ENCODE data around the gene CPN2.
A peak's percentile ranks its signal among the peaks of the same experiment; 100 is the strongest.

The CPN2 gene

GRCh38 chr3:194373028-194373427, 21.9 kb upstream of the CPN2 start:
- no peak overlapping the region for H3K4me3 ChIP-seq (ENCODE audit: low read depth, low read length)
- TF ChIP-seq, protein P1, sequence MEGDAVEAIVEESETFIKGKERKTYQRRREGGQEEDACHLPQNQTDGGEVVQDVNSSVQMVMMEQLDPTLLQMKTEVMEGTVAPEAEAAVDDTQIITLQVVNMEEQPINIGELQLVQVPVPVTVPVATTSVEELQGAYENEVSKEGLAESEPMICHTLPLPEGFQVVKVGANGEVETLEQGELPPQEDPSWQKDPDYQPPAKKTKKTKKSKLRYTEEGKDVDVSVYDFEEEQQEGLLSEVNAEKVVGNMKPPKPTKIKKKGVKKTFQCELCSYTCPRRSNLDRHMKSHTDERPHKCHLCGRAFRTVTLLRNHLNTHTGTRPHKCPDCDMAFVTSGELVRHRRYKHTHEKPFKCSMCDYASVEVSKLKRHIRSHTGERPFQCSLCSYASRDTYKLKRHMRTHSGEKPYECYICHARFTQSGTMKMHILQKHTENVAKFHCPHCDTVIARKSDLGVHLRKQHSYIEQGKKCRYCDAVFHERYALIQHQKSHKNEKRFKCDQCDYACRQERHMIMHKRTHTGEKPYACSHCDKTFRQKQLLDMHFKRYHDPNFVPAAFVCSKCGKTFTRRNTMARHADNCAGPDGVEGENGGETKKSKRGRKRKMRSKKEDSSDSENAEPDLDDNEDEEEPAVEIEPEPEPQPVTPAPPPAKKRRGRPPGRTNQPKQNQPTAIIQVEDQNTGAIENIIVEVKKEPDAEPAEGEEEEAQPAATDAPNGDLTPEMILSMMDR (IDR thresholded peaks at IDR 0.05; ENCODE audit: insufficient read depth, low read length, missing control alignments): no peak
- ChIA-PET CTCF (no interaction called here), POLR2A (no interaction called here)
- DNase-seq (ENCODE audit: low read depth, low spot score): no peak

DNA sequence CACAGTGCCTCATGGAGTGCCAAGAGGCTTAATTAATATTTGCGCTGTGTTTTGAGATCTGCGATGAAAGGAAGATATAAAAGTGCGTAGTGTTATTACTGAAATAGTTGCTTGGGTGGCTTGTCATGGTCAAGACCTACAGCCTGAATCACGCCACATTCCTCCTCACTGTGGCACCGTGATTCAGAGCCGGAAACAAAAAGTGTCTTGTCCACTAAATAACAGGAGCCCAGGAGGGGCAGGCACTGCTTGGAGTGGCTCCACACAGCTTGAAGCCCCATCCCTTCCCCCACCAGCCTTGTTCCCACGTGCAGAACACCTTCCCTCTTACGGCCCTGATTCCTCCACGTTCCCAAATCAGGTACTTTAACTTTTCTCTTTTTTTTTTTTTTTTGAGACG, 19.6 kb upstream of the CPN2 start:
- ChIA-PET POLR2A (no interaction called here), CTCF (interaction anchor here (2.5 kb wide), 1 partner anchor 37 kb away, joined by 11 read pairs; no protein-coding TSS in a partner anchor)
- H3K4me3 ChIP-seq (ENCODE audit: low read depth, low read length): no peak overlapping the region
- TF ChIP-seq, protein P1 (IDR thresholded peaks at IDR 0.05; ENCODE audit: insufficient read depth, low read length, missing control alignments): no peak
- no peak for DNase-seq (ENCODE audit: low read depth, low spot score)

DNA sequence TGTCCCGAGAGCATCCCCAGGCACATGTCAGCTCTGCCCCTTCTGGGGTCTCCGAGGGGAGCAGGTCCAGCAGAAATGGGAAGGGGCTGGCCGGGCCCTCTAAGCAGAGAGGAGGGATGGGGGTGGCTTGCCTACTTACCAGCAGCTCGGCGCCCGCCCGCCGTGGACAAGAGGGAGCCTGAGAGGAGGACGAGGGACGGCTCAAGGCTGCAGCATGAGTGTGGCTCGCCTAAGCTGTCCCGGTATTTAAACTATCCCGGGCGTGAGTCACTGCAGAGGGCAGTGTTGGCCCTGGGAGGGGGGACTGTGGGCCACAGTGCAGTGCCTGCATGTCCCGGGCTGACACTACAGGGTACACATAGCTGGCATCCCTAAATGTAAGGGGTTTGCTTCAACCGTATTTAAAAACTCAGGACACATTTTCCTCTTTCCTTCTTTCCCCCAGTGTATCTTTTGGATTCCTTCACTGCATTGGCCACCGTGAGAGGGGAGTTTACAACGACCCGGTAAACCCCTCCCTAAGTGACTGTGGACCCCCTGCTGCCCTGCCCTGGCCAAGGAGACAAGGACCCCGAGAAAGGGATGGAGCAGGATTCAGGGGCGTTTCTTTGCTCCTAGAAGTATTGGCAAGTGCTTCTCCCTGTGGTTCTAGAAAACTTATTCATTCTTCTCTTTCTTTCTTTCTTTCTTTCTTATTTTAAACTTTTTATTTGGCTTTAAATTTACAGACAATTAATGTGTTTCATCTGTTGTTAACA, 18.6 kb upstream of the CPN2 start, which contains the start of gene LRRC15:
LRRC15 (minus strand) TSS at position 222 of the 758 bp plus-strand sequence. CDS start 8,700 bp downstream, outside the sequence.
- ChIA-PET CTCF (interaction anchor here (1.3 to 17.5 kb wide), 5 partner anchors 19 to 36 kb away, joined by 3 to 274 read pairs (median 4); no protein-coding TSS in a partner anchor), POLR2A (interaction anchor here (1.2 to 1.9 kb wide), 2 partner anchors 19 to 23 kb away, joined by 3 to 4 read pairs; no protein-coding TSS in a partner anchor)
- TF ChIP-seq, protein P1 (IDR thresholded peaks at IDR 0.05; ENCODE audit: insufficient read depth, low read length, missing control alignments): peak; percentile 3
- DNase-seq (ENCODE audit: low read depth, low spot score): no peak
- H3K4me3 ChIP-seq (ENCODE audit: low read depth, low read length): peak within 1 kb of the TSS; percentile 23

GRCh38 chr3:194368918-194369317, 17.8 kb upstream of the CPN2 start:
- H3K4me3 ChIP-seq (ENCODE audit: low read depth, low read length): peak overlapping the region; percentile 23
- DNase-seq (ENCODE audit: low read depth, low spot score): no peak
- TF ChIP-seq, protein P1 (IDR thresholded peaks at IDR 0.05; ENCODE audit: insufficient read depth, low read length, missing control alignments): no peak
- POLR2A ChIA-PET: interaction anchor here (1.2 to 1.9 kb wide), 2 partner anchors 19 to 22 kb away, joined by 3 to 4 read pairs; no protein-coding TSS in a partner anchor
- CTCF ChIA-PET: interaction anchor here (0.6 to 17.5 kb wide), 7 partner anchors 19 to 54 kb away, joined by 3 to 274 read pairs (median 4); no protein-coding TSS in a partner anchor

- no peak for DNase-seq (ENCODE audit: low read depth, low spot score)
- TF ChIP-seq, protein P1 (IDR thresholded peaks at IDR 0.05; ENCODE audit: insufficient read depth, low read length, missing control alignments): no peak
- ChIA-PET CTCF (interaction anchor here (0.6 to 17.5 kb wide), 8 partner anchors 18 to 53 kb away, joined by 3 to 274 read pairs (median 4); no protein-coding TSS in a partner anchor), POLR2A (interaction anchor here (1.9 kb wide), 1 partner anchor 18 kb away, joined by 4 read pairs; no protein-coding TSS in a partner anchor)
- peak overlapping the region; percentile 18 for H3K4me3 ChIP-seq (ENCODE audit: low read depth, low read length)
Observed at GRCh38 chr3:194367992-194368841, 17.1 kb upstream of the CPN2 start.

Data from AG04449 (cell line).